Thyroid gland (tissue), 4 donors: ENCODE results near the gene WASL.

Source experiments
- CTCF ChIP-seq, 6 experiments: fragments of 200-600 bp in 3 of 6; fragments of 450-650 bp in 3 of 6; sonication (generic) in 3 of 6; IDR thresholded peaks; one replicate each; pipeline ENCODE4 v1.5.1; 2016 to 2019; ENCODE audit warnings: antibody characterized with exemption in 6 of 6, mild to moderate bottlenecking in 2 of 6, inconsistent platforms in 1 of 6, moderate library complexity in 1 of 6
- POLR2A ChIP-seq, 2 donors: fragments of 450-650 bp; IDR thresholded peaks; one replicate each; pipeline ENCODE4 v1.6.1; 2017; ENCODE audit warnings: antibody characterized with exemption in 2 of 2, mild to moderate bottlenecking in 2 of 2, moderate library complexity in 1 of 2

GRCh38 chr7:123754271-123754871, 5.6 kb upstream of the WASL start:
- TF ChIP-seq CTCF (IDR thresholded peaks at IDR 0.05) (no peak), POLR2A (IDR thresholded peaks at IDR 0.05) (no peak)
